ENCODE data around the gene ADARB2. TPM values are rescaled to one million over a fixed set of nuclear protein-coding genes. Genes with fewer than 3 reads are reported as not detected.

The ADARB2 gene
- total RNA-seq, 1 experiment from 2014 or later, result not detected

DNA sequence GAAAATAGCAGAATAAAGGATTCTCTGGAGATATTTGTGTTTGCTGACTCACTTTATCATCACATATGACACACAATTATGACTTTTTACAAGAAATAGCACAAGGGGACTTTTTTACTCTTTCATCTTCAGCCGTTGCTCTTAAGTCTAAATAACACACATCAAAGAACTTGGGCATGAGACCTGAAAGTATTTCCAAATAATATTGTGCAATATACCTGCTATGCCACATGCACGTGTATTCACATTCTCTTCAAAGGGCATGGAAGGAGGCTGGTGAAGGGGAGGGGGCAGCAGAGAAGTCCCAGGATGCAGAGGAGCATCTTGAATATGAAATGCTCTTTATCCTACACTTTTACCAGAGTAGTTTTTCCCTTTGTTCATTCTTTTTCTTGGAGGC, 4.1 kb upstream of the ADARB2 start:
- peaks cover 3% of the 10 kb centered on the region for H3K9me3 Mint-ChIP-seq (ENCODE audit: low read depth, unreplicated experiment)
- BruUV-seq (replicated peaks), result no TSS peak

DNA sequence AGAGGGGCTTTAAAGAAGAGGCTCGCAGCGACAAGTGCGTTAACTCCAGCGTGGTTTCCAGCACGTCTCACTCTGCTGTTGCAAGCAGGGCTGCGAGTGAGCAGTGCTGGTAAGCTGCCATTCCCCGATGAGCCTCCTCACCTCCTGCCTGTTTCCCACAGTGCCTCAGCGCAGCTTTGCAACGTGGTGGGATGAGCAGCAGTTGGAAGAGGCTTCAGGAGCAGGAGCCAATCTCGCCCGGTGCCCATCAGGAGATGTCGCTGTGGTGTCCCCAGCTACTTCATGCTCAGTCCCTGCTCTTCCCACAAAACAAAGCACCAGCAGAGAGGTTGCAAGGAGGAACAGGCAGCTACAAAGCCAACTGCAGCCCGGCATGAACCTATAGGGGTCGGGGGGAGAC, 2.4 kb upstream of the ADARB2 start:
- DNase-seq, result no peak
- Mint-ChIP-seq H3K27ac (ENCODE audit: unreplicated experiment) (no peak overlapping the region), H3K36me3 (ENCODE audit: insufficient read depth, unreplicated experiment) (no peaks in the 10 kb centered on the region), H3K4me3 (ENCODE audit: low read depth, unreplicated experiment) (no peak overlapping the region), H3K9me3 (ENCODE audit: low read depth, unreplicated experiment) (no peaks in the 10 kb centered on the region), H3K27me3 (ENCODE audit: unreplicated experiment) (peaks cover 24% of the 10 kb centered on the region), H3K4me1 (ENCODE audit: low read depth, unreplicated experiment) (no peaks in the 10 kb centered on the region)
- no TSS peak for BruUV-seq (replicated peaks)
- TF ChIP-seq, protein P1, sequence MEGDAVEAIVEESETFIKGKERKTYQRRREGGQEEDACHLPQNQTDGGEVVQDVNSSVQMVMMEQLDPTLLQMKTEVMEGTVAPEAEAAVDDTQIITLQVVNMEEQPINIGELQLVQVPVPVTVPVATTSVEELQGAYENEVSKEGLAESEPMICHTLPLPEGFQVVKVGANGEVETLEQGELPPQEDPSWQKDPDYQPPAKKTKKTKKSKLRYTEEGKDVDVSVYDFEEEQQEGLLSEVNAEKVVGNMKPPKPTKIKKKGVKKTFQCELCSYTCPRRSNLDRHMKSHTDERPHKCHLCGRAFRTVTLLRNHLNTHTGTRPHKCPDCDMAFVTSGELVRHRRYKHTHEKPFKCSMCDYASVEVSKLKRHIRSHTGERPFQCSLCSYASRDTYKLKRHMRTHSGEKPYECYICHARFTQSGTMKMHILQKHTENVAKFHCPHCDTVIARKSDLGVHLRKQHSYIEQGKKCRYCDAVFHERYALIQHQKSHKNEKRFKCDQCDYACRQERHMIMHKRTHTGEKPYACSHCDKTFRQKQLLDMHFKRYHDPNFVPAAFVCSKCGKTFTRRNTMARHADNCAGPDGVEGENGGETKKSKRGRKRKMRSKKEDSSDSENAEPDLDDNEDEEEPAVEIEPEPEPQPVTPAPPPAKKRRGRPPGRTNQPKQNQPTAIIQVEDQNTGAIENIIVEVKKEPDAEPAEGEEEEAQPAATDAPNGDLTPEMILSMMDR (IDR thresholded peaks at IDR 0.05; ENCODE audit: unreplicated experiment), result no peak
- CTCF ChIA-PET, result no interaction called here
- intact Hi-C loops (cut with micrococcal nuclease; ENCODE audit: unreplicated experiment), result no loop called here

More for the DNA sequence above, 4.1 kb upstream of the ADARB2 start:
- Mint-ChIP-seq H3K36me3 (ENCODE audit: insufficient read depth, unreplicated experiment) (no peaks in the 10 kb centered on the region), H3K4me1 (ENCODE audit: low read depth, unreplicated experiment) (no peaks in the 10 kb centered on the region), H3K27ac (ENCODE audit: unreplicated experiment) (no peak overlapping the region), H3K4me3 (ENCODE audit: low read depth, unreplicated experiment) (no peak overlapping the region), H3K27me3 (ENCODE audit: unreplicated experiment) (peaks cover 7% of the 10 kb centered on the region)
- CTCF ChIA-PET, result no interaction called here
- TF ChIP-seq, protein P1 (IDR thresholded peaks at IDR 0.05; ENCODE audit: unreplicated experiment), result no peak
- DNase-seq, result no peak
- intact Hi-C loops (cut with micrococcal nuclease; ENCODE audit: unreplicated experiment), result no loop called here

DNA sequence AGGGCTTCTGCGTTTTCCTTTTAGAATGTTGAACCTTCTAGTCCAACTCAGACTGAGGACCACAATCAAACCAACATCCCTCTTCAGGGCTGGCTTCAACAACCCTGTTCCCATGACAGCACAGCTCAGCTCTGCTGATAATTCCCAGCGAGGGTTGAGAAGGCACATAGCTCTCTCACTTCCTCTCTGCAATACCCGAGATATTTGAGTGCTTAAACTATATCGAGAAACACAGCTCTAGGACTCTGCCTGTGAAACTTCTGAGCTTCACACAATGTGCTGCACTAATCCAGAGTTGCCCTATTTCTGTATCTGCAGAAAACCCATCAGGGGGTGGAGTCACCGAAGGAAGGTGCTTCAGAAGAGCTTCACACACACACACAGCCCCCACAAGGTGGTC, 1.6 kb upstream of the ADARB2 start:
- no peaks in the 10 kb centered on the region for H3K36me3 Mint-ChIP-seq (ENCODE audit: insufficient read depth, unreplicated experiment)
- intact Hi-C loops (cut with micrococcal nuclease; ENCODE audit: unreplicated experiment), result no loop called here
- H3K27ac Mint-ChIP-seq (ENCODE audit: unreplicated experiment), result no peak overlapping the region
- no peak overlapping the region for H3K4me3 Mint-ChIP-seq (ENCODE audit: low read depth, unreplicated experiment)
- DNase-seq, result no peak
- TF ChIP-seq, protein P1 (IDR thresholded peaks at IDR 0.05; ENCODE audit: unreplicated experiment), result no peak
- H3K27me3 Mint-ChIP-seq (ENCODE audit: unreplicated experiment), result peaks cover 24% of the 10 kb centered on the region
- no peaks in the 10 kb centered on the region for H3K9me3 Mint-ChIP-seq (ENCODE audit: low read depth, unreplicated experiment)
- no peaks in the 10 kb centered on the region for H3K4me1 Mint-ChIP-seq (ENCODE audit: low read depth, unreplicated experiment)
- CTCF ChIA-PET, result no interaction called here
- no TSS peak for BruUV-seq (replicated peaks)

DNA sequence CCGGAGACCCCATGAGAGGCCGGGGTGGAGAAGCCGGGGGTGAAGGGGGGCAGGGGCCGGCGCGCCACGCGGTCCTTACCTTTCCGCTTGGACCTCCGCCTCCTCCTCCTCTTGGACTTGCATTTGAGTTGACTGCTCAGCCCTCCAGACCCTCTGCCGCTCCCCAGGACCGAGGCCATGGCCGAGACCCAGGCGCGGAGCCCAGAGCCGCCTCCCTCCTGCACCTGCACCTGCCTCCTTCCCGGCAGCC, 428 bp downstream of the ADARB2 start:
- H3K4me1 Mint-ChIP-seq (ENCODE audit: low read depth, unreplicated experiment), result no peaks in the 10 kb centered on the region
- no TSS peak for BruUV-seq (replicated peaks)
- intact Hi-C loops (cut with micrococcal nuclease; ENCODE audit: unreplicated experiment), result no loop called here

More for the DNA sequence above, 428 bp downstream of the ADARB2 start:
- Mint-ChIP-seq H3K27ac (ENCODE audit: unreplicated experiment) (no peak overlapping the region), H3K27me3 (ENCODE audit: unreplicated experiment) (peaks cover 40% of the 10 kb centered on the region), H3K9me3 (ENCODE audit: low read depth, unreplicated experiment) (no peaks in the 10 kb centered on the region), H3K36me3 (ENCODE audit: insufficient read depth, unreplicated experiment) (no peaks in the 10 kb centered on the region), H3K4me3 (ENCODE audit: low read depth, unreplicated experiment) (no peak overlapping the region)
- TF ChIP-seq, protein P1 (IDR thresholded peaks at IDR 0.05; ENCODE audit: unreplicated experiment), result no peak
- no peak for DNase-seq
- CTCF ChIA-PET, result no interaction called here

Data from Calu3 (cell line).